GM18511 (cell line): ENCODE data around the gene HIPK4.
A peak's percentile ranks its signal among the peaks of the same experiment; 100 is the strongest.
"Not testable (repeated sequence)": the region's sequence is repeated elsewhere in the genome, so short reads cannot be mapped to it uniquely, and the experiment has no call there.

Source experiments
- ATAC-seq: cut with Tn5 transposase; IDR thresholded peaks from one replicate; pipeline ENCODE4 v1.9.1; 2021; ENCODE audit warnings: mild to moderate bottlenecking, moderate library complexity; ENCODE audit not compliant: unreplicated experiment

Gene HIPK4, protein sequence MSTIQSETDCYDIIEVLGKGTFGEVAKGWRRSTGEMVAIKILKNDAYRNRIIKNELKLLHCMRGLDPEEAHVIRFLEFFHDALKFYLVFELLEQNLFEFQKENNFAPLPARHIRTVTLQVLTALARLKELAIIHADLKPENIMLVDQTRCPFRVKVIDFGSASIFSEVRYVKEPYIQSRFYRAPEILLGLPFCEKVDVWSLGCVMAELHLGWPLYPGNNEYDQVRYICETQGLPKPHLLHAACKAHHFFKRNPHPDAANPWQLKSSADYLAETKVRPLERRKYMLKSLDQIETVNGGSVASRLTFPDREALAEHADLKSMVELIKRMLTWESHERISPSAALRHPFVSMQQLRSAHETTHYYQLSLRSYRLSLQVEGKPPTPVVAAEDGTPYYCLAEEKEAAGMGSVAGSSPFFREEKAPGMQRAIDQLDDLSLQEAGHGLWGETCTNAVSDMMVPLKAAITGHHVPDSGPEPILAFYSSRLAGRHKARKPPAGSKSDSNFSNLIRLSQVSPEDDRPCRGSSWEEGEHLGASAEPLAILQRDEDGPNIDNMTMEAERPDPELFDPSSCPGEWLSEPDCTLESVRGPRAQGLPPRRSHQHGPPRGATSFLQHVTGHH

DNA sequence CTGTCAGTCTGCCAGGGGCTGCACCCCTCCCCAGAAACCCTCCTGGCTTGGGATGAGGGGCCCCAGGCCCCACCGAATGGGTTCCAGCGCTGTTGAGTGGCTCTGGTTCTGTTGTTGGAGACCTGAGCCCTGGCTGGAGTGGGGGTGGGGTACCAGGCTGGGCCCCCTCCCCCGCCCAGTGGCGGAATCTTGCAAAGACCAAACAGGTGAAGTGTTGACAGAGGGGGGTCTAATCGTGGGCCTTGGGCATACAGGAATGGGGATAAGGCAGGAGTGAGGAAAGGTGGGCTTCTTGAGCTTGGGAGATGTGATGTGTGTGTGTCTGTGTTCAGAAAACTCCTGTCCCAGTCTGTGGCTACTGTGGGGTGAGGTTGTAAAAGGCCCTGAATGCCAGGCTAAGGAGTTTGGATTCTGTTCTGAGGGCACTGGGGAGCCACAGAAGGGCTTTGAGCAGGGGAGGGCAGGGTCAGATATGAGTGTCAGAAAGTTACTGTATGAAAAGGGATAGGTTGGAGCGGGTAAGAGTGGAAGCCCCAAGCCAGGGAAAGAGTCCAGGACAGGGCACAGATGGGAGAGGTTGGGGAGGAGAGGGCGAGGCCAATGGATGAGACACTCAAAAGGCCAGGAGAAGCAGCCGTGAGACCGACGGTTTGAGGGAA, at the start of gene HIPK4:
HIPK4 (minus strand) TSS at position 98 of the 659 bp plus-strand sequence. CDS start 279 bp downstream, outside the sequence.
- no peak for ATAC-seq

DNA sequence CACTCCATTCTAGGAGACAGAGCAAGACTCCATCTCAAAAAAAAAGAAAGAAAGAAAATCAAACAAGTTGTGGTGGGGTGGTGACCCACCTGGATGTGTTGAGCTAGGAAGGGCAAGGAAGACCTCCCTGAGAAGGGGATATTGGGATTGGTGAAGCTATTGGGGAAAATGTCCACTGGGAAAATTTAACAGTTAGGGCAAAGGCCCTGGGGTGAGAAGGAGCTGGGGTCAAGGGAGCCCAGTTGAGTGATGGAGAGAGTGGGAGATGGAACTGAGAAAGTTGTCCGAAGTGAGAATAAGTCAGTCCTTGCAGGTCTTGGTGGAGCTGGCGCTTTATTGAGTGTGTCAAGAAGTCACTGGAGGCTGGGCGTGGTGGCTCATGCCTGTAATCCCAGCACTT, 48.3 kb upstream of the HIPK4 start:
- no peak for ATAC-seq

DNA sequence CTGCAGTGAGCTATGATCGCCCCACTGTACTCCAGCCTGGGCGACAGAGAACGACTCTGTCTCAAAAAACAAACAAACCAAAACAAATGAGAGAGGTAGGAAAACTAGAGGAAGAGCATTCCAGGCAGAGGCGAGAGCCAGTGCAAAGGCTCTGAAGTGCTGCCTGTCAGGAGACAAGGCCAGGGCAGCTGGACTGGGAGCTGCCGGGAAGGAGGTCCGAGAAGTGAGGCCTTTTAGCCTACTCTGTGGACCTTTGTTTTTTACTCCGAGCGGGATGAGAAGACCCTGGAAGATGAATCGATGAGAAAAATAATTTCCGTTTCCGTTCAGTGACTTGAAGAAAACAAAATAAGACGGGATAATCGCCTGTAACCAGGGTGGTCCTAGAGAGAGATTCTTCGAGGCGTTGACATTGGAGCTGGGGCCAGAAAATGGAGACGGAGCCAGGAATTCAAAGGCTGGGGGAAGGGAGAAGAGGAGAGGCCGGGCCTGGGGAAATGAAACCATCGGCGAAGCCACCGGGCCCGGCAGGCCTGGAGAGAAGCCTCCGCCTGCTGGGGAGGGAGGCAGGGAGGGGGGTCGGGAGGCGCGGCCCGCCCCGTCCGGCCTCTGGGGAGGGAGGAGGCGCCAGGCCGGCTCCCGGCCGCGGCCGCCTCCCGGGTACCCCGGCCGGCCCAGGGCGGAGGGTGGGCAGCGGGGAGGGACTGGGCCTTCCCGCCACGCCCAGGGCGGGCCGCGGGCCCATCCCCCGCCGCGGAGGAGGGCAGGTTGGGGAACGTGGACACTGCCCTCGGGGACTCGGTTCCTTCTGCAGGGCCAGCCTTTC, 43.6 kb upstream of the HIPK4 start:
- no peak for ATAC-seq

DNA sequence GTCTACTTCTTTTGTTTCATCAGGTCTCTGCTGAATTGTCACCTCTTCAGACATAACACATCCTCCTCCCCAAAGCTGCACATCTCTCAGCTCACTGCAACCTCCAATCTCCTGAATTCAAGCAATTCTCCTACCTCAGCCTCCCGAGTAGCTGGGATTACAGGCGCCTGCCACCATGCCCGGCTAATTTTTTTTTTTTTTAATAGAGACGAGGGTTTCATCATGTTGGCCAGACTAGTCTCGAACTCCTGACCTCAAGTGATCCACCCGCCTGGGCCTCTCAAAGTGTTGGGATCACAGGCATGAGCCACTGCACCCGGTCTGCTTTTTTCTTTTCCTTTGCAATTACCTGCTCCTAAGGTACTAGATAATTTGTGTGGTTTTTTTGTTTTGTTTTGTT, 42.8 kb upstream of the HIPK4 start:
- ATAC-seq: not testable (repeated sequence)

DNA sequence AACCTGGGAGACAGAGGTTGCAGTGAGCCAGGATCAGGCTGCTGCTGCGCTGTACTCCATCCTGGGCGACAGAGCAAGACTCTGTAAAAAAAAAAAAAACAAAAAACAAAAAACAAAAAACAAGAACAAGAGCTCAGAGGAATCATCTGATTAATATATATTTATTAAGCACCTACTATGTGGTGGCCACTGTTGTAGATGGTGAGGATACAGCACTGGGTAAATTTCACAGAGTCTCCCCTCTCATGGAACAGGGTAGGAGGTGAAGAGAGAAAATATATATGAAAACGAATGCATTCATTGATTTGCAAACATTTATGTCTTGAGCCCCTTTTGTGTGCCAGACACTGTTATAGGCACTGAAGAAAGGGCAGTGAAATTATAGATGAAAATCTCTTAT, 41.7 kb upstream of the HIPK4 start:
- ATAC-seq: no peak

DNA sequence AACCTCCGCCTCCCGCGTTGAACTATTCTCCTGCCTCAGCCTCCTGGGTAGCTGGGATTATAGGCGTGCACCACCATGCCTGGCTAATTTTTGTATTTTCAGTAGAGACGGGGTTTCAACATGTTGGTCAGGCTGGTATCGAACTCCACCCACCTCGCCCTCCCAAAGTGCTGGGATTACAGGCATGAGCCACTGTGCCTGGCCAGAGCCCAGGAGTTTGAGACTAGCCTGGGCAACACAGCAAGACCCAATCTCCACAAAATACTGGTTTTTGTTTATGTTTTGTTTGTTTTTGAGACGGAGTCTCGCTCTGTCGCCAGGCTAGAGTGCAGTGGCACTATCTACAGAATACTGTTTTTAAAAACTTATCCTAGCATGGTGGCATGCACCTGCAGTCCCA, 40.3 kb upstream of the HIPK4 start:
- not testable (repeated sequence) for ATAC-seq

DNA sequence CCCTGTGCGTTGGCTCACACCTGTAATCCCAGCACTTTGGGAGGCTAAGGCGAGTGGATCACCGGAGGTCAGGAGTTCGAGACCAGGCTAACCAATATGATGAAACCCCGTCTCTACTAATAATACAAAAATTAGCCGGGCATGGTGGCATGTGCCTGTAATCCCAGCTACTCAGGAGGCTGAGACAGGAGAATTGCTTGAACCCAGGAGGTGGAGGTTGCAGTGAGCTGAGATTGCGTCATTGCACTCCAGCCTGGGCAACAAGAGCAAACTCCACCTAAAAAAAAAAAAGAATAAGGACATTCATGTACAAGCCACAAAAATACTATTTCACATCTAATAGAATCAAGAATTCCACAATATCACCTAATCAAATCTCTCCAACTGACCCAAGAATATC, 38.2 kb upstream of the HIPK4 start:
- ATAC-seq: not testable (repeated sequence)

DNA sequence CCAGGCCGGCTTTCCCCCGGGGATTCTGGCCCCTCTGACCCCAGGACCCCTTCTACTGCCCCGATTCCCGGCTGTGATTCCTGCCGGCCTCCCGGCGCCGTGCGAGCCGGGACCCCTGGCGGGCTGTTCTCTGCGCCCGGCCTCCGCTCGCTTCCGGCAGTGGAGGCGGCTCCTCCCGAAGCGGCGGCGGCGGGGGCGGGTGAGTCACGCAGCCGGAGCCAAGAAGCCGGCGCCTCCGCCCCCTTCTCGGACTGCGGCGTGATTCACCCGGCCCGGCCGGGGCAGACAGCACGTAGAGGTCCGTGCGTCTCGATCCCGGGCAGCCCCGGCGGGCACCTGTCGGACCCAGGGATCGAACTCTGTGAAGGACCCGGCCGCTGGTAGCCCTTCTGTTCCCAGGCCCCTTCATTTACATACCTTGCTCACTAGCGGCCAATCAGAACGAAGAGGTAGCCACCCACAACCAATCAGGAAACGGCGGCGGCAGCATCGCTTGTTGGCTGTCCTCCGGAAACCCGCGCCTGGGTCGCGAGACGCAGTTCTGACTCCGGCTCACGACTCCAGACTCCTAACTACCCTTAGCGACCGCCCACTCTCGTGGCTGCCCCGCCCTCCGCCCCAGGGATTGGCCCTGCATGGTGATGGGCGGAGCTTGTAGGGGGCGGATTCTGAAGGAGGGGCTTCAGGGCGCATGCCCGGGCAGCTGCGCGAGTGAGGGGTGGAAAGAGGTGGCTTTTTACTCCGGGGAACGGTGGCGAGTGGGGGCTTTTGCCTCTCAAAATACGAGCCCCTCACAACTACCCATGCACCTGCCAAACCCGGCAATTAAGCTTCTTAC, 35.7 kb upstream of the HIPK4 start, which contains the start of gene SERTAD1:
SERTAD1 (minus strand) TSS at position 543 of the 838 bp plus-strand sequence. CDS start 2,446 bp downstream, outside the sequence.
- ATAC-seq: peak; percentile 80

DNA sequence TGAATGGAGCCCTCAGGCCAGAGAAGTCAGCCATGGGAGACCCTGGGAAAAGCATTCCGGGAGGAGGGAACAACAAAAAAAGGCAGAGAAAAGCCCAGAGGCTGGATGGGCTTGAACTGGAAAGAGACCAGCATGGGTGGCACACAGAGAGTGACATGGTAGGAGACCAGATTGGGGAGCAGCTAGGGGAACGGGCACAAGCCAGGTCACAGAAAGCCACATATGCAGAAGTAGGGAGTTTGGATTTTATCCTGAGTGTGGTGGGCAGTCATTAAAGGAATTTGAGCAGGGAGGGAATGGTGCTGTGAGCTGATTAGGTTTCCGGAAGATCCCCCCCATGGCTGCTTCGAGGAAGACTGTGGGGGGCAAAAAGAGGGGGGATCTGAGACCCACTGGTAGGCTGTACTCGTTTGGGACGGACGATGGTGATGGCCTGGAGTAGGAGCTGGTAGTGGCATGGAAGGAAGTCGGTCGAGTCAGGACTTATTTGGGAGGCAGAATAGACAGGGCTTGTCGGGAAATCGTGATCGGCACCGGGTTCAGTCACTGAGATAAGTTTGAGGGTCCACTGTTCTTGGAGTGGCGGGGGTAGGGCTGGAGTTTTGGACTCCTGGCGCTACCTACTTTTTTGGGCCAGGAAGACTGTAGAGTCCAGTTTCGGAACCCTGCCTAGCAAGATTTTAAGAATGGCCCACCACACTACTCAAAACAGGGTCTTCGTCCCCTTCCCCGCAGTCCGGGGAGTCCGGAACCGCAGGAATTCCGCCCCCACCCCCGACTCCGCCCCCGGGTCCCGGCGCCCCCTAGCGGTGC, 34.9 kb upstream of the HIPK4 start:
- no peak for ATAC-seq

DNA sequence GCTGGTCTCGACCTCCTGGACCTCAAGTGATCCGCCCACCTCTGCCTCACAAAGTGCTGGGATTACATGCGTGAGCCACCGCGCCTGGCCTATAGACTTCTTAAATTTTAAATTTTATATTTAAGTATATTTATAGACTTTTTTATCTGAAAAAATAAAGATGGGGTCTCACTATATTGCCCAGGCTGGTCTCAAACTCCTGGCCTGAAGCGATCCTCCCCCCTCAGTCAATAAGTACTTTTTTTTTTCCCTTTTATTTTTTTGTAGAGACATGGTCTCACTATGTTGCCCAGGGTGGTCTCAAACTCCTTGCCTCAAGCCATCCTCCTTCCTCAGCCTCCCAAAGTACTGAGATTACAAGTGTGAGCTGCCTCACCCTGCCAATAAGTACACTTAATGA, 34.0 kb upstream of the HIPK4 start:
- ATAC-seq: no peak

DNA sequence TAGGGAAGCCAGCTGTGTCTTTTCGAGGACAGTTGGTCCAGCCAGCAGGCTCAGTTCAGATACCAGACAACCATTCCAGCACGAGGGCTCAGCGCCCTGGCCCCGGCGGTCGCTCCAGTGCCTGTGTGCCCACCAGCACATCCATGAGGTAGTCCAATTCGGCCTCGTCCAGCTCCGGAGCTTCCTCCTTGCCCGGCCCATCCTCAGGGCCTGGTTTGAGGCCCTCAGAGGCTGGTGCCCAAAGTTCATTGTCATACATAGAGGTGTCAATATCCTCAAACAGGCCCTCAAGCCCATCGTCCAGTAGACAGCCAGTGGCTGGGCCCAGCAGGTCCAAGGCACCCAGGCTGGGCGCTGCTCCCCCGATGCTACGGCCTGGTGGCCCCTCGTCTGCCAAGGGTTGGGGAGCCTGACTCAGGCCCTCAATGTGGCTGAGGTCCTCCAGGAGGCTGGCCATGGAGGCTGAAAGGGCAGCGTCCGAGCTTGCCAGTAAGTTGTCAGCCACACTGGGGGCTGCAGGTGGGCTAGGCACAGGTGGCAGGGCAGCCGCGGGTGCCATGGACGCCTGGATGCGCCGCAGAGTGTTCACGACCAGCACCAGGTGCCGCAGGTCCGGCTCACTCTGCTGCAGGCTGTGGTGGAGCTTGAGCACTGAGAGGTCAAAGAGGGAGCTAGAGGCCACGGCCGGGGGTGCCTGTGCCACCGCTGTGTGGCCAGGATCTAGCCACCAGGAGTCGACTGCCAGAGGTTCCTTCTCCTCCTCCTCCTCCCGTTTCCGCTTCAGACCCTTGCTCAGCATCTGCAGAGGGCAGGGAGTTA, 33.0 kb upstream of the HIPK4 start:
- ATAC-seq: no peak

DNA sequence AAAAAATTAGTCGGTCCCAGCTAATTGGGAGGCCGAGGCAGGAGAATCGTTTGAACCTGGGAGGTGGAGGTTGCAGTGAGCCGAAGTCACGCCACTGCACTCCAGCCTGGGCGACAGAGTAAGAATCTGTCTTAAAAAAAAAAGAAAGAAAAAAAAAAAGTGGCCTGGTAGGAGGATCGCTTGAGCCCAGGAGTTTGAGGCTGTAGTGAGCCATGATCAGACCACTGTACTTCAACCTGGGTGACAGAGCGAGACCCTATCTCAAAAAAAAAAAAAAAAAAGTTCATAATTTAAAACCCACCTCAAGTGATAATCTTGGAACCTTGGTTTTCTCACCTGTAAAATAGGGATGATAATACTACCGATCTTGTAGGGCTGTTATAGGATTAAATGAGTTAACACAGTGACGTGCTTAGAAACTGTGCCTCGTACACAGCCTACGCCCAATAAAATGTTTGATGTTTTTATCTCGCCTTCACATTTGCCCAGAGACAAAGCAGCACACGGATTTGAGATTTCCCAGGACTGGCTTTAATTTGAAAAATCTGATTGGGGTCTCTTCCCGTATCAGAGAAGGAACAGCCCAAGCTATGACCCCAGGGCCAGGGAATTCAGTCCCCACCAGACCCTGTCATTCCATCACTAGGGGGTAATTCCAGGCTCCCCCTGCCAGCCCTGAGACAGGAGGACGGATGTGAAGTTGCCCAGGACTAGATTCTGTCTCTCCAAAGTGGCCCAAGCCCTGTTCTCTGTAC, 32.2 kb upstream of the HIPK4 start:
- ATAC-seq: no peak

DNA sequence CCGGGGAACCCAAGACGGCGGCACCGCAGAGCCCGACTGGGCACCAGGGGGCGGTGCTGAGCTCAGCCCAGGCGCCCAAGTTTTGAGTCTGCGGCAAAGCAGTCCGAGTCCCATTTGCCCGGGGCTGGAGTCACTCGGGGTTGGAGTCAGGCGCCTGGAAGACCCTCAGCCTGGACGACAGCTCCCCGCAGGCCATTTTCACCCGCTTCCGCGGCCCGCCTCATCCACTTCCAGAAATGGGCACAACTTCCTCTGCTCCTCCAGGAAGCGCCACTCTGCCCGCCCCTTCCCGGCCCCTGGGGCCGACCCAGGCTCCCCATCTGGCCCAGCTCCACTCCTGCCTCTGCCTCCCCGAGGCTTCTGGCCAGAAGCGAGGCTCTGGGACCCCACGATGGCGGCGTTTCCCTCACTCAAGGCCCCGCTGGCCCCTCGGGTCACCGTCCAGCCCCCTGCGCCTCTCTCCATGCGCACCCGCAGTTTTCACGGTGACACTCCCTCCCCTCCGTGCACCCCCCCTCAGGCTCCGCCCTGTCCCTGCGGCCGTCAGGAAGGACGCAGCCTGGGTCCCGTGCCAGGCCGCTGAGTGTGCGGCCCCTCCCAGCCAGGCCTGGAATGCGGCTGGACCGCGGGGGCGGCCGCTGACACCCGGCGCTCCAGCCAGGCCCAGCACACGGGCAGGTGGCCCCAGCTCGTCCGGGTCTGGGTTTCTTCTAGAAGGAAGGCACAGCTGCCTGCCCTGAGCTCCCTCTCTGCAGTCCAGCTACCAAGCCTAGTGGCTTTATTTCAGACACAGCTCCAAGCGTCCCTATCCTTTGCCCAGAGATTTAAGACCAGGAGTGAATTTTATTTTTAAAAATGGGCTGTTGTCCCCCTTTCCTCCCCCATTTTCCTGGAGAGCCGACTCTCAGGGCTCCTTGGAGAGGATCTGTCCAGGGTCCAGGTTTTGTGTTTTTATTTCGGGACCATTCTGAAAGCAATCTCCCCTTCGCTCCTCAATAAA, 31.1 kb upstream of the HIPK4 start:
- peak; percentile 46 for ATAC-seq

DNA sequence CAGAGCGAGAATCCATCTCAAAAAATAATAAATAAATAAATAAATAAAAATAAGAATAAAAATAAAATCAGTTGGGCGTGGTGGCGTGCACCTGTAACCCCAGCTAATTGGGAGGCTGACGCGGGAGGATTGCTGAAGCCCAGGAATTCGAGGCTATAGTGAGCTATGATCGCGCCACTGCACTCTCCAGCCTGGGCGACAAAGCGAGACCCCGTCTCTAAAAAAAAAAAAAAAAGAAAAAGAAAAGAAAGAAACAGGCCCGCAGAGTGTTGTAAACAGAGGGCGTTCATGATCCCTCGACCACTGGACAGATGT, 30.4 kb upstream of the HIPK4 start:
- no peak for ATAC-seq

DNA sequence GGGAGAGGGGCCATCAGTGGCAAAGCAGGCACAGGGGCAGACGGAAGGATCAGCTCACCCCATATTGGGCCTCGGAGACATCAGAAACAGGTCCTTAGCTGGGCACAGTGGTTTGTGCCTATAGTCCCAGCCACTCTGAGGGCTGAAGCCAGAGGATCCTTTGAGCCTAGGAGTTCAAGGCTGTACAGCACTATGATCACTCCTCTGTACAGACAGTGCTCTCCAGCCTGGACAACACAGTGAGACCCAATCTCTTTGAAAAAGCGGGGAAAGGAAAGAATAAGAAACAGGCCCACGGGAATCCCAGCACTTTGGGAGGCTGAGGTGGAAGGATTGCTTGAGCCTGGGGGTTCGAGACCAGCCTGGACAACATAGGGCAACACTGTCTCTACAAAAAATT, 29.8 kb upstream of the HIPK4 start:
- no peak for ATAC-seq

DNA sequence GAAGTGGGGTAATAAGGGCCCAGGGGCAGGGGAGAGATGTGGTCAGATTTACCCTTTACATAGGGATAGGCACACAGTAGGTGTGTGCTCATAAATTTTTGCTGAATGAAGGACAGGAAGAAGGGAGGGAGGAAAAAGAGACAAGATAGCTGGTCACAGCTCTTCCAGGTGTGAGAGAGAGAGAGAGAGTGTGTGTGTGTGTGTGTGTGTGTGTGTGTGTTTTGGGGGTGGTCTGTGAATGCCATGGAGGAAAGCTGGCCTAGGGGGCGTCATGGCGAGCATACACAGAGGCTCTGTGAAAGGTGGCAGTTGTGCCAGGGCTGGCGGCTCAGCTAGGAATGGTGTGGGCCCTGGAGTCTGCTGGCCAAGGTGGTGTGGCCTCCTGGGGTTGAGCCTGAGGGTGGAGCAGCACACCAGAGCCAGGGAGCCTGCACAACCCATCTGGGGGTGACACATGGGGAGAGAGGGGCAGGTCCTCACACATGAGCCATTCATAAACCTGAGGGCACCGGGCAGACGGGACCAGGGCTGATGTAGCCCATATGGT, 29.2 kb upstream of the HIPK4 start:
- no peak for ATAC-seq
